HG03103 (cell line): Measurements from ENCODE around the gene CHSY1.

Experiments
- ATAC-seq: cut with Tn5 transposase; IDR thresholded peaks from one replicate; pipeline ENCODE4 v1.9.1; 2021; ENCODE audit warnings: low read depth; ENCODE audit not compliant: unreplicated experiment

Gene CHSY1

DNA sequence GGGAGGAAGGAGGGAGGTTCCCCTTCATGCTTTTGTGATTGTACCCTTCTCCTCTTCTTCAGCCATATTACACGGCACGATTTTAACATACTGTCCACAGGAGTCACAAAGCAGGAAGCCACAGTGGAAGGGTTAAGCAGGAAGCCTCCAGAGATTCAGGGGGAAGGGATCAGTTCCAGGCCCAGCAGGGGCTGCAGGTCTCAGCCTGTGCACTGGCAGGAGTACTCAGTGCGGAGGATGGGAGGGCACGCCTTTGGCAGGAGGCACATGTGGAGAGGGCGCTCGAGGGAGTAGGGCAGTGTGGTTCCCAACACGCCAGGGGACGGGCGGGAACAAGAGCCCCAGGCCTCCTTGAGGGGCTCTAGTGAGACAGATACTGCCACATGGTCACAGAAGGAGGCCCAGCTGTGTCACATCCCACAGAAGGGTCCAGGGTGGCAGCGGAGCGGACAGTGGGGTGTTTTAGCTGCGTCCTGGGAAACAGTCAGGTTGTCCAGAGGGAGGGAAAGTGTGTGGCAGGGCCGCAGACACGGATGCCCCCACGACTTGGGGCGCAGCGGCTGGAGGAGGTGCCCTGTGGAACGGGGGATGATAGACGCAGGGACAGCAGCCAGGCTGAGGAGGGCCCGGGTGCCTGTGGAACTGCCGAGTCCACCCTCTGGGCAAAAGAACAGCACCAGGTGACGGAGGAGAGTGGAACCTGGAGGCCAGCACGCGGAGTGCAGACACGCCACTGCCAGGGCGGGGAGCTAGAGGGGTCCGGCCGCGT is 77.5 kb downstream of the CHSY1 start:
- no peak for ATAC-seq

- ATAC-seq = no peak
Measured at GRCh38 chr15:101173233-101174119, 78.4 kb downstream of the CHSY1 start.

DNA sequence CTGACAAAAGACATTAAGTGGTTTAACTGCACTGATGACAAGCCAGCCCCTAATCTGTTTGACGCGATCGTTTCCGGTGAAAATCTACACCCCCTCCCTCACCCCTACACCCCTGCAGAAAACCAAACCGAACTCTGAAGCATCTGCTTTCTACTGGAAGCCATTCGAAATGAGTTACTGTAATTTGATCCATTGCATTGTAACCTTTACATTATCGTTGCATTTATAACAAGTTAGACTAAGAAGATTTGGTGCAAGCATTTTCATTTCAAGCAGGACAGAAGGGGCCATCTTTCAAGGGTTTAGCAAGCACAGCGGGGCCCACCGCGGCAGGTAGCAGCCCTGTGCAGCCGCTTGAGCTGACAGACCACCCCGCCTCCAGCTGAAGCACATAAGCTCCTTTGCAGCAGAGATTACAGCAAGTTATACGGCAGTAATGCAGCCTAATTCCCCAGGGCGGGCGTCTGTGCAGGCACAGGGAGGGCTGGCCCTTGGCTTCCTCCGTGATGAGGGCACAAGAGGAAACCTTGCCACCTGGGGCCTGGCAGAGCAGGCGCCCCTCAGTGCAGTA is 79.3 kb downstream of the CHSY1 start:
- no peak for ATAC-seq

GRCh38 chr15:101171954-101172353 is 79.9 kb downstream of the CHSY1 start:
- ATAC-seq = no peak

DNA sequence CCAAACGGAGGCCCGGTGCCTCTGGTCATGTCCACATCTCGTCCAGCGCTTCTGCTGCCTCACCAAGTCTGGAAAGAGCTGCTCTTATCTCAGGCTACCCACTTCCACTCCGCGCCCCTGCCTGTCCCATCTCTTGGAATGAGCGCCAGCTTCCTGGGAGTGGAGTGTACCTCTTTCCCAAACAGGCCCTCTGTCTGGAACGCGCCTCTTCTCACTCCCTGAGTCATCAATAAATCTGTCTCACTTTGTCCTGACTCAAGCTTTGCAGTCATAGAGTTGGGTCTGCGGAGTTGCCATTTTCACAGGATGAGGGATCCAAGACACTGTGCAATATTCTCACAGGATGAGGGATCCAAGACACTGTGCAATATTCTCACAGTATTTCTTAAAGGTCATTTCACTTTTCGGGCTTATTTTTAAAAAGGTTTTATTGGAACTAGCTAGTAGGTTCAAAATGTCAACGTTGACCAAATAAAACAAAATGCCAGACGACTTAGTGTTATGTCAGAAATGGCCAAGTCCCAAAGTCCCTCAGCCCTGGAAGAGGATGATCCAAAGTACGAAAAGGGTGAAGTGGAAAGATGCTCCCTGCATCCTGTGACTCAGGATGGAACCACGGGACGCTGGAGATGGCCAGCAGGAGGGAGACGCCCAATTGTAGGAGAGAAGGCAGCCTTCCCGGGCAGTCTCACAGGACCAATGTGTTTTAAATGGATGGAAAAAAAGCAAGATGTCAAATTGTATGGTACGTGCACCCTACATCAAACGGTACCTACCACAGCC is 81.1 kb downstream of the CHSY1 start:
- no peak for ATAC-seq

GRCh38 chr15:101169495-101170071 is 82.3 kb downstream of the CHSY1 start:
- no peak for ATAC-seq

DNA sequence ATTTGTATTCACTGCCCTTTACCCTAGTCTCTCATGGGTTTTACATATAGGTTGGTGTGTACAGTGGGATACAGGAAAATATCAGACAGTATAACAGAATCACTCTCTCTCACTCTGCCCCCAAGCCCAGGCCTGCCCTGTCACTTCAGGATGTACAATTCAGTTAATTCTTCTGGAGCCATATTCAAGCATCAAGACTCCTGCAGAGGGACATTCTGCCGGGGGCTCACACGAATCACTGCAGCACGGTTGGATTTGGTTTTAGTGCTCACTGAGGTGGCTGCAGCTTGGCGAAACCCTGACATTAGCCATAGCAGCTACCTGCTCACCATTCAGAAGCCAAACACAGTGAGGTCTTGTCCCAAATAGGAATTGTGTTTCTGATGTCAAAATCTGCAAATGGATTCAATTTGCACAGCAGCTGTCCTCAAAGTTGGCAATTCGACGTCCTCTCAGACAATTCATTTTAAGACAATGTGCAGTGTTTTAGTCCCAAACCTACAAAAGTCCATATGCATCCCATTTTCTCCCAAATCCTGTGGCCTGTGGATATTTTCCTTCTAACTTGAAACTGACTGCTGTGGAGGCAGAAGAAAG is 82.9 kb downstream of the CHSY1 start:
- ATAC-seq = no peak

DNA sequence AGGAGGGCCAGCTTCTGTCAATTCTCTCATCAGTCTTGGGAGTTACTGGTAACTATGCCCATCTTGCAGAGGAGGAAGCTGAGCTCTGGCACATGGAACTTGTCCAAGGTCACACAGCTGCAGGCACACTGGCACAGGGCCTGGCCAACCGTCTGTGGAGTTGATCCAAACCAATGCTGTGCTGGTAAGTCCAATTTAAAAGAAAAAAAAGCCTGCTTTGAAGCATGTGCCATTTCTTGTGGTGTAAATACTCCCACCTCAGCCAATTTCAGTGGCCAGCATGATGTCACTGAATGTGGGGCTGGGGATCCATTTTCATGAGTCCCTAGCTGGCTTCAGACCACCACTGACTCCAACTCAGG is 83.4 kb downstream of the CHSY1 start:
- no peak for ATAC-seq

DNA sequence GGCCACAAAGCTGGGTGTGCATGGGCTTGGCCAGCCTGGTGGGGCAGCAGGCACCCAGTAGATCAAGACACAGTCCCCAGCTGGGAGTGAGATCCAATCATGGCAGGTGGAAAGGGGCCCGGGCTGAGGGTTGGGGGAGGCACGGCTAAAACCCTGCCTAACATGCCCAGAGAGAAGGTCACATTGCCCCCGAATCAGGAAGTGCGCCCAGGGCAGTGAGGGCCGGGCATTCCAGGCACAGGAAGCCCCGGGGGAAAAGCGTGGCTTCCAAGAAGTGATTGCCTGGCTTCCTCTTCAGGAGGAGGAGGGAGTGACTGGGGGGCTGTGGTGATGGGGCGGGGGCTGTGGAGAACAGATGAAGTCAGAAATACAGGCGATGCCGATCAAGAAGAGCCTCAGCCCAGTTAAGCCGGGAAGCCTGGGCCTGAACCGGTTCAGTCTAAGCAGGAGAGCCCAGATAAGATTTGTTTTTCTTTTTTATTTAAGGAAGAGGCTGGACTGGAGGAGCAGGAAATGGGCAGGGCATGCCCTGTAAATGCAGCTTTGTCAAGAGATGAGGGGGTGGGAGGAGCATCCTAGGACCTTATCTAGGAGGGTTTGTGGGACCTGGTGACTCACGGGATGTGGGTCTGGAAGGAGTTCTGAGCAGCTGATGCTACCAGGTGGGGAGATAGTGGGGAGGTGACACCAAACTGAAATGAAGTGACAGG is 83.9 kb downstream of the CHSY1 start:
- ATAC-seq = no peak

DNA sequence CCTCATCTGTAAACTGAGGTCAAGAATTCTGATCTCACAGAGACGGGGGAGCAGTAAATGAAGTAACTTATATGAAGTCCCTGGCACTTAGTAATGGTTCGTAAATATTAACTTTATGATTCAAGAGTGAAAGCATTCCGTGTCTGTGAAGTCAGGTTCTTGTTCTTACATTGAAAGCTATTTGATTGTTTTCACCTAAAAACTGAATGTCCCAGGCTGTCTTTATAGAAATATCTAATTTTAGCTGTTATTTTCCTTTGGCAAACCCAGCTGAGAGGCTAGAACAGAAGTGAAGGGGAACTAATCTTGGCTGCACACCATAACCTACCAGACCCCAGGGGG is 84.5 kb downstream of the CHSY1 start:
- ATAC-seq = no peak

DNA sequence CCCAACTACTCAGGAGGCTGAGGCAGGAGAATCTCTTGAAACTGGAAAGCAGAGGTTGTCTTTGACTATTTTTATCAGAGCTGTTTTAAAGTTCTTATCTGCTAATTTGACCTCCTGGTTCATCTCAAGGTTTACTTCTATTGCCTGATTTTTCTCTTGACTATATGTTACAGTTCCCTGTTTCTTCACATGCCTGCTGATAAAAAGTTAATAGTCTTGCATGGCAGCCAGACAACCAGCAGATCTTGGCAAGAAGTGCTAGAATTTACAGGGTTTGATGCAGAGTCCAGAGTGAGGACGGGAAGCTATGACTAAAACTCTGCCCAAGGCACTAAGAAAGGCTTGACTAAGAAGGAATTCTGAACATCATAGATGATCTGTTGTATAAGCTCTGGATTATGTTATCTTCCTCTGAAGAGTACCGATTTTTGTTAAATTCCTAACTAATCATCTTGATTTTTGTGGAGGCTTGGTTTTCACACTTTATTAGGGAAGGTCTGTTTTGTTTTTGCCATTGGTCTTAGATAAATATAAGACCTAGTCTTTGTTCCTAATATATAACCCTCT is 85.9 kb downstream of the CHSY1 start:
- no peak for ATAC-seq

- no peak for ATAC-seq
Measured at GRCh38 chr15:101162701-101163483, 89.0 kb downstream of the CHSY1 start.

- ATAC-seq = no peak
Measured at GRCh38 chr15:101161656-101162055, 90.2 kb downstream of the CHSY1 start.

DNA sequence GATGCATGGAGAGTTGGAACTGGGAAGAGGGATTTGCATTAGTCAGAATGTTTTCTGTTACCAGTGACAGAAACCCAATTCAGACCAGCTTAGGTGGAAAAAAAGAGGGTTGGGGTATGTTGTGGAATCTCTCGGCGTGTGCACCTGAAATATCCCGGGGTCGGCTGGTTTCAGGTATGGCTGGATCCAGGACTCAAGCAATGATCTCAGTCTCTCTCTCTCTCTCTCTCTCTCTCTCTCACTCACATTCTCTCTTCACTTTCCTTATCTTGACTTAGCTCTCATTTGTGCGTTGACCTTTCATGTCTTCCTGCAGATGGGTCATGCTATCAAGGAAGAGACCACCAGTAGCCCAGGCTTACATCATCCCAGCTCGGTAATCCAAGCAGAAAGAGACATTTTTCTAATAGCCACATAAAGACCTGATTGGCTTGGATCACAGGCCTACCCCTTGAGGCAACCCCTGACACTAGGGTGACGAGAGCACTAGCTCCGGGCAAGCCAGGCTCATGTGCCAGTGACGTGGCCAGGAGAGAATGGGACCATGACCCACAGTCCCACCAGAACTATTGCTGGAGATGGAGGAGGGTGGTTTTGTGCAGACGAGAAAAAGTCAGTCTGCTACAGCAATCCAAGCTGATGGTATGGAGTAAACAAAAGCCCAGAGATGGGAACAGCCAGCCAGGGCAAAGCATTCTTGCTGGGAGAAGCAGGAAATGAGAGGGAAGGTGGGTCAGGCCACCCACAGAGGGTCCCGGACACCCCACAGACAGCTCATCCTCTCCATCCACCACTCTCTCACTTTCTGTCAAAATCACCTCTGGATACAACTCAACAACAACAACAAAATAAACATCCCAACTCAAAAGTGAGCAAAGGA is 91.7 kb downstream of the CHSY1 start:
- no peak for ATAC-seq

- ATAC-seq = no peak
Measured at GRCh38 chr15:101159096-101159935, 92.5 kb downstream of the CHSY1 start.
